OCI-LY3 (cell line): ENCODE measurements around the gene APOL2.

ENCODE experiments used
- EZH2phosphoT487 ChIP-seq: fragments of 200-600 bp; shearing (Covaris generic); IDR thresholded peaks from 2 replicates; pipeline ENCODE4 v1.6.1; 2018; ENCODE audit warnings: antibody characterized with exemption, mixed run types, low read depth
- TF ChIP-seq, protein P1 (sequence below): fragments of 200-600, 300-600 bp; sonication (generic); IDR thresholded peaks from 2 replicates; pipeline ENCODE4 v1.5.1; 2014; ENCODE audit warnings: antibody characterized with exemption, low read length, low read depth

DNA sequence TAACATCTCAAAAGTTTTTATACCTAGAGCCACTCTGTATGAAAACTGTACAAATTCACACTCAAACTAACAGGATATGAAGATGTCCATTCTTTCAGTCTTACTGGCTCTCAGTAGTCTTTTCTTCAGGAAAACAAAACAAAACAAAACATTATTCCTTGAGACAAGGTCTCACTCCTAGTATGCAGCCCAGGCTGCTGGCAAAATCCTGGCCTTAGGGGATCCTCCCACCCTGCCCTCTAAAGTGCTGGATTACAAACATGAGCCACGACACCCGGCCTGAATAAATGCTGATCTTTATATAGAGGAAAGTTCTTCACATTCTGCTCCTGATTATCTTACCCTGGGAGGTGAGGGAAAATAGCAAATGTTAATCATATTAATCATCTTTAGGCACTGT, 5.1 kb downstream of the APOL2 start:
- TF ChIP-seq, protein P1, sequence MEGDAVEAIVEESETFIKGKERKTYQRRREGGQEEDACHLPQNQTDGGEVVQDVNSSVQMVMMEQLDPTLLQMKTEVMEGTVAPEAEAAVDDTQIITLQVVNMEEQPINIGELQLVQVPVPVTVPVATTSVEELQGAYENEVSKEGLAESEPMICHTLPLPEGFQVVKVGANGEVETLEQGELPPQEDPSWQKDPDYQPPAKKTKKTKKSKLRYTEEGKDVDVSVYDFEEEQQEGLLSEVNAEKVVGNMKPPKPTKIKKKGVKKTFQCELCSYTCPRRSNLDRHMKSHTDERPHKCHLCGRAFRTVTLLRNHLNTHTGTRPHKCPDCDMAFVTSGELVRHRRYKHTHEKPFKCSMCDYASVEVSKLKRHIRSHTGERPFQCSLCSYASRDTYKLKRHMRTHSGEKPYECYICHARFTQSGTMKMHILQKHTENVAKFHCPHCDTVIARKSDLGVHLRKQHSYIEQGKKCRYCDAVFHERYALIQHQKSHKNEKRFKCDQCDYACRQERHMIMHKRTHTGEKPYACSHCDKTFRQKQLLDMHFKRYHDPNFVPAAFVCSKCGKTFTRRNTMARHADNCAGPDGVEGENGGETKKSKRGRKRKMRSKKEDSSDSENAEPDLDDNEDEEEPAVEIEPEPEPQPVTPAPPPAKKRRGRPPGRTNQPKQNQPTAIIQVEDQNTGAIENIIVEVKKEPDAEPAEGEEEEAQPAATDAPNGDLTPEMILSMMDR: no peak
- TF ChIP-seq EZH2phosphoT487: no peak
